Vagina (tissue), 2 donors: Measurements from ENCODE around the gene LATS1.
"Not testable (repeated sequence)": the region's sequence is repeated elsewhere in the genome, so short reads cannot be mapped to it uniquely, and the experiment has no call there.

ENCODE experiments used
- POLR2A ChIP-seq, 2 donors: fragments of 450-650 bp; IDR thresholded peaks; one replicate each; pipeline ENCODE4 v1.6.1; 2017; ENCODE audit warnings: antibody characterized with exemption in 2 of 2, mild to moderate bottlenecking in 2 of 2, moderate library complexity in 2 of 2
- POLR2AphosphoS5 ChIP-seq, 2 donors: sonication (generic); formaldehyde crosslinking; IDR thresholded peaks; one replicate each; pipeline ENCODE4 v1.9.0; 2017; ENCODE audit warnings: antibody characterized with exemption in 2 of 2, mild to moderate bottlenecking in 2 of 2, low read depth in 1 of 2; ENCODE audit not compliant: insufficient read depth in 1 of 2
- TF ChIP-seq, protein P1 (sequence below), 3 experiments: fragments of 450-650 bp in 2 of 3; fragments of 200-600 bp in 1 of 3; sonication (generic) in 1 of 3; IDR thresholded peaks; one replicate each; pipeline ENCODE4 v1.5.1; 2017 to 2019; ENCODE audit warnings: antibody characterized with exemption in 3 of 3, mild to moderate bottlenecking in 2 of 3, moderate library complexity in 2 of 3

DNA sequence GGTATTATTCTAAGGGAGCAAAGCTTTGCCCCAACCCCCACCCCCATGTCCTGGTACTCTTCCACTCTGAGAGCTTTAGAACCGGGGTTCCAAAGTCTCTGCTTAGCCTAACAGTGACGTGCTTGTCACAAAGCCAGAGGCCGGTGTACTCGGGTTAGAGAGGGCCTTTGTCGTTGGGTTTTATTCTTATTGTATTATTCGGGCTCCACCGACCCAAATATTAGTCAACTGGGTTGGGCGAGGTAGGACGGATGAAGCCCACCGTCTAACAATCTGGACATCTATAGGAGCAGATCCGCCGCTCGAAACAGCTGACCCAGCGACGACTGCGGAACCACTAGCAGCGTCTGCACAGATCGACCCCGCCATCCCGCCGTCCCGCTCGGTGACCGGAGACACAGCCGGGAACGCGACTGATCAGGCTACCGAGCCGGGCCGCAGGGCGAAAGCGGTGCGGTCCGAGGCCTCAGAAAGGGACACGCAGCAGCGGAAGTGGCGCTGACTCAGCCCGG, 31.2 kb upstream of the LATS1 start:
- TF ChIP-seq POLR2A (IDR thresholded peaks at IDR 0.05); POLR2AphosphoS5 (IDR thresholded peaks at IDR 0.05; ENCODE audit: insufficient read depth in 1 of 2, low read depth in 1 of 2): not testable (repeated sequence)
- TF ChIP-seq, protein P1, sequence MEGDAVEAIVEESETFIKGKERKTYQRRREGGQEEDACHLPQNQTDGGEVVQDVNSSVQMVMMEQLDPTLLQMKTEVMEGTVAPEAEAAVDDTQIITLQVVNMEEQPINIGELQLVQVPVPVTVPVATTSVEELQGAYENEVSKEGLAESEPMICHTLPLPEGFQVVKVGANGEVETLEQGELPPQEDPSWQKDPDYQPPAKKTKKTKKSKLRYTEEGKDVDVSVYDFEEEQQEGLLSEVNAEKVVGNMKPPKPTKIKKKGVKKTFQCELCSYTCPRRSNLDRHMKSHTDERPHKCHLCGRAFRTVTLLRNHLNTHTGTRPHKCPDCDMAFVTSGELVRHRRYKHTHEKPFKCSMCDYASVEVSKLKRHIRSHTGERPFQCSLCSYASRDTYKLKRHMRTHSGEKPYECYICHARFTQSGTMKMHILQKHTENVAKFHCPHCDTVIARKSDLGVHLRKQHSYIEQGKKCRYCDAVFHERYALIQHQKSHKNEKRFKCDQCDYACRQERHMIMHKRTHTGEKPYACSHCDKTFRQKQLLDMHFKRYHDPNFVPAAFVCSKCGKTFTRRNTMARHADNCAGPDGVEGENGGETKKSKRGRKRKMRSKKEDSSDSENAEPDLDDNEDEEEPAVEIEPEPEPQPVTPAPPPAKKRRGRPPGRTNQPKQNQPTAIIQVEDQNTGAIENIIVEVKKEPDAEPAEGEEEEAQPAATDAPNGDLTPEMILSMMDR (IDR thresholded peaks at IDR 0.05), result not testable (repeated sequence)
